Cardiac muscle cell (in vitro differentiated cells and primary cell): Measurements from ENCODE around the gene DTX1. TPM values are rescaled to one million over a fixed set of nuclear protein-coding genes. Genes with fewer than 3 reads are reported as not detected.

ENCODE experiments used
- DNase-seq, 2 donors: peaks; one replicate each; pipeline versions ENCODE4 v3.0.0 to v3.0.0-alpha.2; 2010 to 2017; ENCODE audit warnings: low read depth in 1 of 2, low spot score in 1 of 2
- H3K27ac ChIP-seq: fragments of 200-600 bp; sonication (generic); 2 replicates; pipeline ENCODE4 v1.5.1; 2016
- H3K27me3 ChIP-seq: fragments of 200-600 bp; sonication (generic); 2 replicates; pipeline ENCODE4 v1.6.0; 2016; ENCODE audit warnings: control low read depth
- H3K36me3 ChIP-seq: fragments of 200-600 bp; sonication (generic); 2 replicates; pipeline ENCODE4 v1.5.1; 2016; ENCODE audit warnings: control low read depth
- H3K4me1 ChIP-seq: fragments of 200-600 bp; sonication (generic); 2 replicates; pipeline ENCODE4 v1.8.1; 2017; ENCODE audit warnings: low read depth, mild to moderate bottlenecking, mixed run types
- H3K4me3 ChIP-seq: fragments of 200-600 bp; sonication (generic); 2 replicates; pipeline ENCODE4 v1.5.1; 2016; ENCODE audit warnings: mild to moderate bottlenecking
- H3K9me3 ChIP-seq: fragments of 200-600 bp; sonication (generic); 2 replicates; pipeline ENCODE4 v1.5.1; 2017; ENCODE audit warnings: low read depth, mild to moderate bottlenecking, control low read depth
- polyA plus RNA-seq: library from polyadenylated mRNA; unstranded; fragments of >200 nt; fragmentation: Nextera tagmentation; extraction: Ambion mirVana; gene quantifications from 2 replicates; pipeline ENCODE4 v1.2.1, GENCODE V29; 2016
- total RNA-seq: library from RNA; depleted of rRNA; stranded (reverse); fragments of >200 nt; gene quantifications from 2 replicates; pipeline ENCODE4 v1.2.3, GENCODE V29; 2016
- TF ChIP-seq, protein P1 (sequence below): IDR thresholded peaks from 2 replicates; pipeline ENCODE4 v1.5.1; 2012; ENCODE audit warnings: low read depth, mild to moderate bottlenecking, low read length

DTX1 gene
- total and polyA plus RNA-seq, 2 experiments from 2014 or later = 0.46 to 0.48 TPM

DNA sequence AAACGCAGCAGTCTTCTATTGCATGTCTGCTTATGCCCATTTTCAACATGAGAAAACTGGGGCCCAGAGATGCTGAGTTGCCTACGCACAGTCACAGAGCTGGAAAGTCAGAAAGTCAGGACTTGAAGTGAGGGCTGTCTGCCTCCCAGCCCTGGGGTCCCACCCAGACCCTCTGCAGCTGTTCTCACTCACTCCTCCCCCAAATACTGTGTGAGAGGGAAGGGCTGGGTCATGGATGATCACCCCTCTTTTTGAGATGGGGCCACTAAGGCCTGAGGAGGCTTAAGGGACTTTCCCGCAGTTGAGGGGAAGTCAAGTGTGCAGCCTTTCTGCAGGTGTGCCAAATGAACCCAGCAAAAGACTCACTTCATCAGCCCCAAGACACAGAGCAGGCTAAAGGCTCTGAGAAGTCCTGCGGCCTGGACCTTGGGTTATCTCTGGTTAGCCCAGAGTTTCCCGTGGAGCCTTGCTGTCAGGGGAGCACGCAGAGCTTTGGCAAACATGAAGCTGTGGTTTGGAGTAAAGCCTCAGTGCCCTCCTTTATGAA is 18.7 kb downstream of the DTX1 start:
- no peak overlapping the region for H3K27ac ChIP-seq
- no peaks in the 10 kb centered on the region for H3K9me3 ChIP-seq
- no peak for DNase-seq
- no peaks in the 10 kb centered on the region for H3K36me3 ChIP-seq
- TF ChIP-seq, protein P1, sequence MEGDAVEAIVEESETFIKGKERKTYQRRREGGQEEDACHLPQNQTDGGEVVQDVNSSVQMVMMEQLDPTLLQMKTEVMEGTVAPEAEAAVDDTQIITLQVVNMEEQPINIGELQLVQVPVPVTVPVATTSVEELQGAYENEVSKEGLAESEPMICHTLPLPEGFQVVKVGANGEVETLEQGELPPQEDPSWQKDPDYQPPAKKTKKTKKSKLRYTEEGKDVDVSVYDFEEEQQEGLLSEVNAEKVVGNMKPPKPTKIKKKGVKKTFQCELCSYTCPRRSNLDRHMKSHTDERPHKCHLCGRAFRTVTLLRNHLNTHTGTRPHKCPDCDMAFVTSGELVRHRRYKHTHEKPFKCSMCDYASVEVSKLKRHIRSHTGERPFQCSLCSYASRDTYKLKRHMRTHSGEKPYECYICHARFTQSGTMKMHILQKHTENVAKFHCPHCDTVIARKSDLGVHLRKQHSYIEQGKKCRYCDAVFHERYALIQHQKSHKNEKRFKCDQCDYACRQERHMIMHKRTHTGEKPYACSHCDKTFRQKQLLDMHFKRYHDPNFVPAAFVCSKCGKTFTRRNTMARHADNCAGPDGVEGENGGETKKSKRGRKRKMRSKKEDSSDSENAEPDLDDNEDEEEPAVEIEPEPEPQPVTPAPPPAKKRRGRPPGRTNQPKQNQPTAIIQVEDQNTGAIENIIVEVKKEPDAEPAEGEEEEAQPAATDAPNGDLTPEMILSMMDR = no peak
- no peaks in the 10 kb centered on the region for H3K4me1 ChIP-seq
- H3K27me3 ChIP-seq = peaks cover 34% of the 10 kb centered on the region
- no peak overlapping the region for H3K4me3 ChIP-seq

DNA sequence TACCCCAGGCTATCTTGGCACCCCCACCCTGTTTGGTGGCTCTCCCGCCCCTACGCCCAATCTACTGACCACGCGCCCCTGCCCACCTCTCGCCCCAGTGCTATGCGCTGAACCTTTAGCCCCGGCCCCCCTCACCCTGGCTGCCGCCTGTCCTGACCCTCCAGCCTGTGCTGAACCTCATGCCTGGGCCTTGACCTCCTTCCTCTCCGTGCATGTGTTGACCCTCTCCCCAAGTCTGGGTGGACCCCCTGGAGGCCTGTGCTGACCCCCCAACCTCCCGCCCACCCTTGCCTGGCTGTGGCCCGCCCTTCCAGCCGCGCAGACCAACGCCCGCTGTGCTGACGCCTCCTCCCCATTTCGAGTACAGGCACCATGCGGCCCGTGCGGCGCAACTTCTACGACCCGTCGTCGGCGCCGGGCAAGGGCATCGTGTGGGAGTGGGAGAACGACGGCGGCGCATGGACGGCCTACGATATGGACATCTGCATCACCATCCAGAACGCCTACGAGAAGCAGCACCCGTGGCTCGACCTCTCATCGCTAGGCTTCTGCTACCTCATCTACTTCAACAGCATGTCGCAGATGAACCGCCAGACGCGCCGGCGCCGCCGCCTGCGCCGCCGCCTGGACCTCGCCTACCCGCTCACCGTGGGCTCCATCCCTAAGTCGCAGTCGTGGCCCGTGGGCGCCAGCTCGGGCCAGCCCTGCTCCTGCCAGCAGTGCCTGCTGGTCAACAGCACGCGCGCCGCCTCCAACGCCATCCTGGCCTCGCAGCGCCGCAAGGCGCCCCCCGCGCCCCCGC is 20.7 kb downstream of the DTX1 start:
- Histone ChIP-seq H3K27ac (no peak overlapping the region), H3K27me3 (peaks cover 34% of the 10 kb centered on the region), H3K4me1 (no peaks in the 10 kb centered on the region), H3K4me3 (no peak overlapping the region), H3K36me3 (no peaks in the 10 kb centered on the region), H3K9me3 (no peaks in the 10 kb centered on the region)
- no peak for DNase-seq
- TF ChIP-seq, protein P1 = no peak

DNA sequence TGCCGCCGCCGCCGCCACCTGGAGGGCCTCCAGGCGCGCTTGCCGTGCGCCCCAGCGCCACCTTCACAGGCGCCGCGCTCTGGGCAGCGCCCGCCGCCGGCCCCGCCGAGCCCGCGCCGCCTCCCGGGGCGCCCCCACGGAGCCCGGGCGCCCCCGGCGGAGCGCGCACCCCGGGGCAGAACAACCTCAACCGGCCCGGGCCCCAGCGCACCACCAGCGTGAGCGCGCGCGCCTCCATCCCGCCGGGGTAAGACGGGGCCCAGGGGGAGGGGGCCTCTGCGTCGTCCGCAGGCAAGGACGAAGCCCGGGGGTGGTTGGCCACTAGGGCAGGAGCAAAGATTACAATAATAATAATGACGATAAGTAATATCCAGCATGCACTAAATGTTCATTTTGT is 21.3 kb downstream of the DTX1 start:
- H3K4me3 ChIP-seq = no peak overlapping the region
- no peak for DNase-seq
- no peak overlapping the region for H3K27ac ChIP-seq
- H3K27me3 ChIP-seq = peaks cover 34% of the 10 kb centered on the region
- H3K4me1 ChIP-seq = no peaks in the 10 kb centered on the region
- no peaks in the 10 kb centered on the region for H3K36me3 ChIP-seq
- TF ChIP-seq, protein P1 = no peak
- no peaks in the 10 kb centered on the region for H3K9me3 ChIP-seq

DNA sequence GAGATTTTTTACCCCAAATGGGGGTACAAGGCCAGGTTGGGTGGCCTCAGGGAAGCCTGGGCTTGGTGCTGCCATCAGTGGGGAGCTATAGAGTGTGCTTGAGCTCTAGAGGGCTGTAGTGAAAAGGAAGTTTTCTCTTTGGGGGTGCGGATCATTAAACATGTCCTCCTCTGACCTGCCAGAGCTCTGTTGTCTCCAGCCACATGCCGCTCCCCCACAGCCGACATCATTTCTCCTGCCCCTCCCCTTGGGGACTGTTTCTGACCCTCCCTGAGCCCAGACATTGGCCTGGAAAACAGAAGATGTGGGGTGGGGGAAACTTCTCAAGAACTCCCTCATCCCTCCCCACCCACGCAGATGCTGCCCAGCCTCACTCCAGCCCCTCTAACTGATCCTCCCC is 25.3 kb downstream of the DTX1 start:
- Histone ChIP-seq H3K27me3 (peaks cover 24% of the 10 kb centered on the region), H3K9me3 (no peaks in the 10 kb centered on the region), H3K4me3 (no peak overlapping the region), H3K4me1 (peaks cover 4% of the 10 kb centered on the region), H3K36me3 (no peaks in the 10 kb centered on the region), H3K27ac (no peak overlapping the region)
- DNase-seq = no peak
- TF ChIP-seq, protein P1 = no peak

DNA sequence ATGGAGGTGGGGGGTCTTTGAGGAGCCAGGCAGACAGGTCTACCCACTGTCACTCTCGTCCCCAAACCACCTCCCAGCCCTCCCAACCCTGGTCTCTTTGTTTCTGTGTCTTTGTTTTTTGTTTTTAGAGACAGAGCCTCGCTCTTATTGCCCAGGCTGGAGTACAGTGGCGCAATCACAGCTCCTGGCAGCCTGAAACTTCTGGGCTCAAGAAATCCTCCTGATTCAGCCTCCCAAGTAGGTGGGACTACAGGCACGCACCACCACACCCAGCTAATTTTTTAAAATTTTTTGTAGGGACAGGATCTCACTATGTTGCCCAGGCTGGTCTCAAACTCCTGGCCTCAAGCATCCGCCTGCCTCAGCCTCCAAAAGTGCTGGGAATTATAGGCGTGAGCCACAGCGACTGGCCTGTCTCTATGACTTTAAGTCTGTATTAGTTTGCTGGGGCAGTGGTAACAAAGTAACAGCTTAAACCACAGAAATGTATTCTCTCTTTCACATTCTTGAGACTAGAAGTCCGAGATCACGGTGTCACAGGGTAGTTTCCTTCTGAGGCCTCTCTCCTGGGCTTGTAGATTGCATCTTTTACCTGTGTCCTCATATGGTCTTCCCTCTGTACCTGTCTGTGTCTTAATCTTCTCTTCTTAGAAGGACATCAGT is 26.1 kb downstream of the DTX1 start:
- H3K9me3 ChIP-seq = no peaks in the 10 kb centered on the region
- TF ChIP-seq, protein P1 = no peak

More for the DNA sequence above, 26.1 kb downstream of the DTX1 start:
- DNase-seq = no peak
- Histone ChIP-seq H3K36me3 (no peaks in the 10 kb centered on the region), H3K27me3 (peaks cover 16% of the 10 kb centered on the region), H3K4me3 (no peak overlapping the region), H3K4me1 (peaks cover 5% of the 10 kb centered on the region), H3K27ac (no peak overlapping the region)
